ENCODE data around the gene PSAPL1.

DNA sequence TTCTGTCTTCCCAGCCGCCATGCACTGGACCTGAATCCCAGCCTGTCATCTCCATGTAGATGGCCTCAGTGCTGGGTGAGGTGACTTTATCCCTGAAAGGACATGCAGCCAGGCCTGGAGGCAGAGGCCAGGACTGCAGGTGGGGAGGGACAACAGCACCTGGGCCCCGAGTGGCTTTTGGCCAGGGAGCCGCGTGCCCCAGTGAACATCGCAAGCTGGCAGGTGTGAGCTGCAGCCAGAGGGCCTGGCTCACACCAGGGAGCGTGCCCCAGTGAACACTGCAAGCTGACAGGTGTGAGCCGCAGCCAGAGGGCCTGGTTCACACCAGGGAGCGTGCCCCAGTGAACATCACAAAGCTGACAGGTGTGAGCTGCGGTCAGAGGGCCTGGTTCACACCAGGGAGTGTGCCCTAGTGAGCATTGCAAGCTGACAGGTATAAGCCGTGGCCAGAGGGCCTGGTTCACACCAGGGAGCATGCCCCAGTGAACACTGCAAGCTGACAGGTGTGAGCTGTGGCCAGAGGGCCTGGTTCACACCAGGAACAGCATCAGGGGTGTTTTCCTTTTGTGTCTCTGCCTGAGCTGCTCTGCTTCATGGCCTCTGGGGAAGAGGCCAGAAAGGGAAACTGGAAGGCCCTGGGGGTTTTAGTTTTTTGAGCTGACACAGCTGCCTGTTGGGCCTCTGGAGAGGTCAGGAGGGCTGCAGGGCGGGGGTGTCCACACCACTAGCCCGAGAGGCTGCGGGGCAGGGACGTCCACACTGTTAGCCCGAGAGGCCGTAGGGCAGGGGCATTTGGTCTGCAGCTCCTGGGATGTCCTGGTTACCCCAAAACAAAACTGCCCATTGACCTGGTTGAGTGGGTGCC is 22.7 kb upstream of the PSAPL1 start:
- TF ChIP-seq EZH2 (IDR thresholded peaks at IDR 0.05) (no peak), POLR2AphosphoS5 (IDR thresholded peaks at IDR 0.05; ENCODE audit: borderline replicate concordance, low read depth, low read length) (no peak)
